Endometrial microvascular endothelial cells (primary cell): ENCODE results near the gene C1QTNF6. TPM values are rescaled to one million over a fixed set of nuclear protein-coding genes. Genes with fewer than 3 reads are reported as not detected.
"Not testable (repeated sequence)": the region's sequence is repeated elsewhere in the genome, so short reads cannot be mapped to it uniquely, and the experiment has no call there.

Experiments
- in situ Hi-C: cut with HindIII; loops from 2 replicates; pipeline ENCODE4 v1.10.0; 2017; ENCODE audit warnings: low sequenced_read_pairs, low pct_unique_long_range_greater_than_20kb; ENCODE audit errors: inconsistent ontology term
- total RNA-seq: library from RNA; depleted of rRNA; stranded (reverse); fragments of >200 nt; gene quantifications from one replicate; pipeline ENCODE4 v1.2.3, GENCODE V29; 2015; ENCODE audit errors: inconsistent ontology term

The C1QTNF6 gene
- total RNA-seq, 1 donor from 2014 or later, result 2.8 TPM

- in situ Hi-C loops, result no loop called here
These were observed 6.4 kb downstream of the C1QTNF6 start for GRCh38 chr22:37181681-37182080.

GRCh38 chr22:37180531-37181231 lies 7.4 kb downstream of the C1QTNF6 start:
- in situ Hi-C loops, result no loop called here

- in situ Hi-C loops, result no loop called here
These were observed 8.2 kb downstream of the C1QTNF6 start for GRCh38 chr22:37179622-37180420.

GRCh38 chr22:37179126-37179470 lies 8.9 kb downstream of the C1QTNF6 start:
- in situ Hi-C loops, result no loop called here

GRCh38 chr22:37178350-37179125 lies 9.5 kb downstream of the C1QTNF6 start:
- in situ Hi-C loops, result no loop called here

- in situ Hi-C loops, result no loop called here
These were observed 10.3 kb downstream of the C1QTNF6 start for GRCh38 chr22:37177755-37178154.

- in situ Hi-C loops, result no loop called here
These were observed 10.8 kb downstream of the C1QTNF6 start for GRCh38 chr22:37177221-37177620.

GRCh38 chr22:37176464-37177061 lies 11.5 kb downstream of the C1QTNF6 start:
- in situ Hi-C loops, result no loop called here

GRCh38 chr22:37175414-37176281 lies 12.4 kb downstream of the C1QTNF6 start:
- in situ Hi-C loops, result no loop called here

- in situ Hi-C loops, result no loop called here
These were observed 13.1 kb downstream of the C1QTNF6 start for GRCh38 chr22:37174964-37175363.

- in situ Hi-C loops, result no loop called here
These were observed 14.3 kb downstream of the C1QTNF6 start for GRCh38 chr22:37173709-37174108.

- in situ Hi-C loops, result no loop called here
These were observed 15.5 kb downstream of the C1QTNF6 start for GRCh38 chr22:37172266-37173245.

- in situ Hi-C loops, result no loop called here
These were observed 16.4 kb downstream of the C1QTNF6 start for GRCh38 chr22:37171662-37172061.

GRCh38 chr22:37170689-37171405 lies 17.2 kb downstream of the C1QTNF6 start:
- in situ Hi-C loops, result not testable (repeated sequence)

- in situ Hi-C loops, result loop anchor here (10.0 kb wide), 1 partner anchor 95 kb away; no protein-coding TSS in a partner anchor
These were observed 17.9 kb downstream of the C1QTNF6 start for GRCh38 chr22:37169947-37170688.

GRCh38 chr22:37169406-37169805 lies 18.6 kb downstream of the C1QTNF6 start:
- in situ Hi-C loops, result loop anchor here (10.0 kb wide), 1 partner anchor 95 kb away; no protein-coding TSS in a partner anchor
